Mucosa of descending colon (tissue), 3 donors: ENCODE results near the gene MED13L. TPM values are rescaled to one million over a fixed set of nuclear protein-coding genes. Genes with fewer than 3 reads are reported as not detected.

Source experiments
- ATAC-seq: fragments of 200-7000 bp; cut with Tn5 transposase; one replicate; pipeline ENCODE4 v1.9.1; 2020; ENCODE audit warnings: mild to moderate bottlenecking, moderate library complexity
- DNase-seq, 3 donors: peaks; one replicate each; pipeline ENCODE4 v3.0.0-alpha.2; 2020
- H3K36me3 ChIP-seq: fragments of 200-600 bp; one replicate; pipeline ENCODE4 v1.8.0; 2021; ENCODE audit warnings: low read depth, mild to moderate bottlenecking
- H3K4me1 ChIP-seq: fragments of 200-600 bp; one replicate; pipeline ENCODE4 v1.8.0; 2021; ENCODE audit warnings: low read depth, mild to moderate bottlenecking
- H3K4me3 ChIP-seq: fragments of 200-600 bp; one replicate; pipeline ENCODE4 v1.8.0; 2021; ENCODE audit warnings: mild to moderate bottlenecking
- H3K9me3 ChIP-seq: fragments of 200-600 bp; one replicate; pipeline ENCODE4 v1.8.0; 2021; ENCODE audit warnings: mild to moderate bottlenecking
- CTCF ChIP-seq: fragments of 200-600 bp; IDR thresholded peaks from one replicate; pipeline ENCODE4 v1.8.0; 2022; ENCODE audit warnings: antibody characterized with exemption, mild to moderate bottlenecking
- intact Hi-C, 2 donors: fragments of 100-400 bp; cut with DNase I in 1 of 2; cut with micrococcal nuclease in 1 of 2; formaldehyde crosslinking; loops; one replicate each; pipeline versions ENCODE4 v1.11.0 to v1.11.1; 2022; cut with DNase I, micrococcal nuclease
- total RNA-seq, 3 donors: library from RNA; stranded (reverse); fragmentation: NEBNext Ultra II Directional in 2 of 3; extraction: Animal tissue kit (Norgen Biotek cat#: 25700) in 2 of 3; gene quantifications; one replicate each; pipeline versions ENCODE4 v1.2.1 to v1.2.4, GENCODE V29; 2021 to 2023
- donor health status: DM: no; HTN: no; CAD: no; lungs with moderate emphysema.
- donor health status: DM: no; HTN: no; CAD: no.
- donor health status: DM: no; HTN: yes; CAD: no.

The MED13L gene
- total RNA-seq, 3 donors from 2014 or later, result 96.9 to 165 (median 135) TPM

GRCh38 chr12:115936997-115937916, 340.2 kb downstream of the MED13L start:
- Histone ChIP-seq H3K36me3 (no peaks in the 10 kb centered on the region), H3K4me1 (no peaks in the 10 kb centered on the region)
- intact Hi-C loops, result no loop called here

GRCh38 chr12:115934877-115935276, 342.6 kb downstream of the MED13L start:
- Histone ChIP-seq H3K9me3 (peaks cover 2% of the 10 kb centered on the region), H3K4me3 (no peak overlapping the region), H3K4me1 (no peaks in the 10 kb centered on the region), H3K36me3 (no peaks in the 10 kb centered on the region)
- intact Hi-C loops, result no loop called here
- DNase-seq (no peak), ATAC-seq (no peak)
- no peak for TF ChIP-seq CTCF

More at GRCh38 chr12:115936997-115937916, 340.2 kb downstream of the MED13L start:
- no peak overlapping the region for H3K4me3 ChIP-seq
- no peak for DNase-seq
- ATAC-seq, result no peak
- TF ChIP-seq CTCF, result no peak
- H3K9me3 ChIP-seq, result peaks cover 2% of the 10 kb centered on the region

- H3K36me3 ChIP-seq, result no peaks in the 10 kb centered on the region
- H3K4me3 ChIP-seq, result no peak overlapping the region
- no peak for ATAC-seq
- no peak for DNase-seq
- no peaks in the 10 kb centered on the region for H3K4me1 ChIP-seq
- H3K9me3 ChIP-seq, result peaks cover 1% of the 10 kb centered on the region
- no peak for TF ChIP-seq CTCF
- intact Hi-C loops, result no loop called here
Observed at GRCh38 chr12:115934046-115934445, 343.4 kb downstream of the MED13L start.

- Histone ChIP-seq H3K9me3 (no peaks in the 10 kb centered on the region), H3K4me1 (no peaks in the 10 kb centered on the region), H3K4me3 (no peak overlapping the region), H3K36me3 (no peaks in the 10 kb centered on the region)
- ATAC-seq (no peak), DNase-seq (no peak)
- TF ChIP-seq CTCF, result no peak
- intact Hi-C loops, result no loop called here
Observed at GRCh38 chr12:115932066-115932465, 345.4 kb downstream of the MED13L start.

GRCh38 chr12:115930336-115930735, 347.2 kb downstream of the MED13L start:
- TF ChIP-seq CTCF, result no peak
- Histone ChIP-seq H3K36me3 (no peaks in the 10 kb centered on the region), H3K4me3 (no peak overlapping the region), H3K4me1 (no peaks in the 10 kb centered on the region), H3K9me3 (no peaks in the 10 kb centered on the region)
- intact Hi-C loops, result no loop called here
- DNase-seq (no peak), ATAC-seq (no peak)
